Glomerular visceral epithelial cell (primary cell): Measurements from ENCODE around the gene ADAM23.

Experiments
- DNase-seq: peaks from one replicate; pipeline ENCODE4 v3.0.0-alpha.2; 2016; ENCODE audit errors: extremely low spot score

Gene ADAM23

GRCh38 chr2:206442474-206442832 lies 879 bp upstream of the ADAM23 start:
- no peak for DNase-seq

- peak; percentile 19 for DNase-seq
Observed at GRCh38 chr2:206443735-206444527, 599 bp downstream of the ADAM23 start.

- DNase-seq: no peak
Observed at GRCh38 chr2:206445948-206446347, 2.6 kb downstream of the ADAM23 start.

DNA sequence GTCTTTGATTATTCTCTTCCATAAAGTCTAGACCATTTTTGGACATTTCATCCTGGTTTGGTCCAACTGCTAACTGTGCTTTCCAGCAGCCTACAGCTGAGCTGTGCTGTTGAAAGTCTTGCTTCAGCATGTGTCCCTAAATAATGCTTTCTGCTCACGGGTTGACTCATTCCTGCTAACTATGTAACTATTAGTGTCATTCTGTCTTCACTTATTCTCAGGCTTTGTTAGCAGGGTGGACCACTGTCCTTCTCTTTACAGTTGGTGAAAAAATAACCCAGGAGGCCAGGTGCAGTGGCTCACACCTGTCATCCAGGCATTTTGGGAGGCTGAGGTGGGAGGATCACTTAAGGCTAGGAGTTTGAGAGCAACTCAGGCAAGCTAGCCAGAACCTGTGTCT lies 8.9 kb downstream of the ADAM23 start:
- DNase-seq: no peak

GRCh38 chr2:206452750-206453149 lies 9.4 kb downstream of the ADAM23 start:
- no peak for DNase-seq

- DNase-seq: no peak
Observed at GRCh38 chr2:206456078-206456754, 12.9 kb downstream of the ADAM23 start.

DNA sequence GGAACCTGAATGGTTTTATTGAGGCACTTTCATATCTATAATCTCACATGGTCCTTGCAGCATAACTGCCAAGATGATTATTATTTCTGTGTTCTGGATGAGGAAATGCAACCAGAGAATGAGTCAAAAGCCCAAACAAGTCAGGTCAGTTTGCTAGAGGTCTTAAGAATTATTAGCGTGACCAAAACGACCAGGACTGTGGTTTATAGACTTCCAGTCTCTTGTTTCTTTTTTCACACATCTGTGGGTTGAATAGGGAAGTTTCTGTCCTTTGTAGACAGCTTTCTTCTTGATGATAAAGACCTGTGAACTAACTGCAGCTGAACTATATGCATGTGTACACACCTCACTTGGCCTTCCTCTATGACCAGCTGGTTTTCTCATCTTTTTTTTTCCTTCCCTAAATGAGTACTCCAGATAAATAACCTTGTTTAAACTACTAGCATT lies 13.9 kb downstream of the ADAM23 start:
- DNase-seq: no peak

- no peak for DNase-seq
Observed at GRCh38 chr2:206462240-206462854, 19.0 kb downstream of the ADAM23 start.

DNA sequence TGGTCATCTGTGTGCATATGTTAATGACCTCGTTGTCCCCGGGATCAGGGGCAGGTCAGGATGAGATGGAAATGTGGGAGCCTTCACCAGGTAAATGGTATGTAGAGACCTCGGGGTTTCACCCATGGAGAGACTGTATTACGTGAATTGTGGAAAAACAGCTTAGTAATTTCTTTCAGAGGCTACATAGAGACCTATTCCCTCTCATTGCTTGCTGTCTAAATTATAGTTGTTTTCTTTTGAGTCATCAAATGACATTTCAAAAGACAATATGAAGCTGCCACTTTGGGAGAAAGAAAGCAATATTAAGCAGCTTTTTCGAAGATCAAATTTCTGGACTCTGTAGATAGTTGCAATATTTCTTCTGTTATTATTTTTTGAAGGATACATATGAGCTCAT lies 20.4 kb downstream of the ADAM23 start:
- DNase-seq: no peak

GRCh38 chr2:206464597-206464996 lies 21.3 kb downstream of the ADAM23 start:
- DNase-seq: no peak

- no peak for DNase-seq
Observed at GRCh38 chr2:206471524-206472062, 28.3 kb downstream of the ADAM23 start.

DNA sequence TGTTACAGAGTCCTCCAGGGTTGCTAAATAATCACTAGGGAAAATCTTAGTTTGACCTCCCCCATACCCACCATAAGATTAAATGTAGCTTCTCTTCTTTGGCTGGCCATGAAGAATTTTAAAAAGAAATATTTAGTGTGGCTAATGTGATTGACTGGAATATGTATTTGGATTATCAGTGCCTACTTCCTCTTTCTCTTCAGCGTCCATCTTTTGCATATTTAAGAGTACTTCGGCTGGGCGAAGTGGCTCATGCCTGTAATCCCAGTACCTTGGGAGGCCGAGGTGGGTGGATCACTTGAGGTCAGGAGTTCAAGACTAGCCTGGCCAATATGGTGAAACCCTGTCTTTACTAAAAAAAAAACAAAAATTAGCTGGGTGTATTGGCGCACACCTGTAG lies 28.8 kb downstream of the ADAM23 start:
- DNase-seq: no peak

DNA sequence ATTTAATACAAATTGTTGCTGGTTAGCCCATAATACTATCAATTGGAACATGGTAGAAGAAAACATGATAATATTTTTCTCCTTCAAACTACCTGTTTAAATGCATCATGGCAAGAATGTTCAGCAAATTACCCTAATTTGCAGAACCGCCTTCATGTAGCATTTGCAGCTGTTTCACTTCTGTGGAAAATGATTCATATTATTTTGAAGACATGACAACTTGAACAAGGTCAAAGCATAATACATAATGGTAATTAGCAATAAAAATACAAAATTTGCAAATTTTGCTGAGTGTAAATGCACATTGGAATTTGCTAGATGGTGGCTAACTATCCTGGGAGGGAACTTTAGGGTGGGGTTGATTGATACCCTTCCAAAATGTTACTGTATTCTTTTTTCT lies 30.8 kb downstream of the ADAM23 start:
- no peak for DNase-seq

- no peak for DNase-seq
Observed at GRCh38 chr2:206477296-206477695, 34.0 kb downstream of the ADAM23 start.

- no peak for DNase-seq
Observed at GRCh38 chr2:206478340-206478739, 35.0 kb downstream of the ADAM23 start.

DNA sequence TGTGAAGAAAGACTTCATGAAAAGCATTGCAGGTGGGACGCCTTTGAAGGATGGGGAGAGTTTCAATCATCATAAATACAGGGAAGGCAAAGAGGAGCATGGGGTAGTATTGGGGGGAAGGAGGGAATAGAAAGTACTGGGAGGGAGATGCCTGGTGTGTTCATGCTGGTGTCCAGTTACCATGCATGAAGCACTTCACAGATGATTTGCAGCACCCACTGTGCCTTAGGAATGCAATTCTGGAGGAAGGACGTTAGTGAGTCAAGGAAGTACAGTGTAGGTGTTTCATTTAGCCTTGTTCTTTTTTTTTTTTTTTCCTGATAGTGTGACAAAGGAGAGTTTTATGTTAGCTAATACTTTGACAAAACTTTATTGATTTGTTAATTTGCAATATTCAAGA lies 36.8 kb downstream of the ADAM23 start:
- DNase-seq: no peak

GRCh38 chr2:206480620-206481019 lies 37.3 kb downstream of the ADAM23 start:
- no peak for DNase-seq

GRCh38 chr2:206481056-206481455 lies 37.7 kb downstream of the ADAM23 start:
- DNase-seq: no peak

DNA sequence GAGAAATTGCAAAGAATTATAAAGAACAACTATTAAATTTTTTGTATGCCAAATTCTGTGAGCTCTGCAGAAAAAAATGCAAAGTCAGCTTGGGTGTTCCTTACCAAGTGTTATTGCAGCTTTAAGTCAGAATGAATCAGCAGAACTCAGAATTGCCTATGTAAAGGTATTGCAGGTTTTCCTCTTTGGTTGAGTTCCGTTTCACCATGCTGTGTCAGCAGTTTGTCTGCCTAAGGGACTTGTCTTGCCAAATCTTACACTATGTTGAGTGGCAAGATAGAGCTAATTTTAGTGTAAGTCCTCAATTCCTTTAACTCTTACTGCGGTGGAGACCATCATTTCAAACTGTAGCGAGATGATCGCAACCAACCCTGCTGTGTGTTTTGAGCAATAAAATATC lies 38.8 kb downstream of the ADAM23 start:
- DNase-seq: no peak

GRCh38 chr2:206482633-206483032 lies 39.3 kb downstream of the ADAM23 start:
- no peak for DNase-seq

DNA sequence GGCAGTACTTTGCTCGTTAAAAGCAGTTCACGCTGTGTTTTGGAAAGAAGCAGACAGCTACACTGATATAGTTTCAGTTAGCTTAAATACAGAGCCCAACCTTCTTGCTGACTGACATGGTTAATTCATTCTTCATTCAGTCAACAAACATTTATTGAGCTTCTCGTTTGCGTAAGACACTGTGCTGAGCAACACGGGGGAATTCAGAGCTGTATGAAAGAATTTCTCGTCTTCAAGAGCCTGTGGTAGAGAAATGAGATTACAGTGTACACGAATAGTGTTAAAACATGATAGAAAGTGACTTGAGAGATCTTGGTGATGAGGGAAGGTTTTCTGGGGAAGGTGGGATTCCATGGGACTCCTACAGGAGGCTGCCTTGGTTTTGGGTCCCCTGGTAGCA lies 44.7 kb downstream of the ADAM23 start:
- DNase-seq: no peak

DNA sequence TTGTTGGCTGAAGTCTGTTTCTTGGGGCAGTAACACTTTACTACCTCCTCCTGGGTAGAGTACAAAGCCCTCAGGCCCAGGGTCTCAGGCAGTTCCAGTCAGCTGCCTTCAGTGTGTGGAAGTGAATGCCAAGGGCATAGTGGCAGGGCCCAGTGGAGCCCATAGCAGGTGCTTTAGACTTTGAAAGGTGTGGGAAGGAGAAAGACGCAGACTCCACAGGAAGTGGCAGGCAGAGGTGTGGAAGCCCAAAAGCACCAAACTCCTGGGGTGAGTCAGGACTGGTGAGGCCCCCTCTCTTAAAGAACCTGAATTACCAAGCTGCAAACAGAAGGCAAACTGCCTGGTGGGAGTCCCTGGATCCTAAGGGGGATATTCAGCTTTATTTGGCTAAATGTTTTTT lies 45.3 kb downstream of the ADAM23 start:
- no peak for DNase-seq

- no peak for DNase-seq
Observed at GRCh38 chr2:206494061-206494460, 50.7 kb downstream of the ADAM23 start.
